GM19351 (cell line): ENCODE data around the gene EPB41L2.
"Not testable (repeated sequence)": the region's sequence is repeated elsewhere in the genome, so short reads cannot be mapped to it uniquely, and the experiment has no call there.

ENCODE experiments used
- ATAC-seq: cut with Tn5 transposase; IDR thresholded peaks from one replicate; pipeline ENCODE4 v1.9.1; 2021; ENCODE audit warnings: mild to moderate bottlenecking, moderate library complexity; ENCODE audit not compliant: unreplicated experiment

The EPB41L2 gene

DNA sequence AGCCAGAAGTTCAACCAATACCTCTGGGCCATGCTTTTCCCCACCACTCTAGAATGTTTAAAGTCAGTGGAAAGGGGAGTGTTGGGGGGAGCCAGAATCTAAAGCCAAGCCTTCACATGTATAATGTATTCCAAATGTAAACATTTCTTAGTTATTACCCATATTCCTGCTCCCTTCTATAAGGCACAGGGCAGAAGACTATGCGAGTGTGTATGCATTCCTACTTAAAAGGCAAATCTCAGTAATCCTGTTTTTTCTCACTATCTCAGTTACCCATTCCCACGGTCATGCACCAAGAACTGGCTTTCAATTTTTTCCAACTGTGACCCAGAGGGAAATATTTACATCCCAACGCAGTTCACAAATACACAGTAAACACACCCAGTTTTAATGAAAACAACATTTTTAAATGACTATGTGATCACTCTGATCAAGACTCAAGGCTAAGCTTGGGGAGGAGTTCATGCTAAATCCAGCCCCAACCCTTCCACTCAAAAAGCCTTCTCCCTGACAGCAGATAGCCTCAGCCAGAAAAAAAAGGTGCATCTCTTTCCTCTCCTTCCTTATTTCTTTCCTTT is 57.5 kb downstream of the EPB41L2 start:
- no peak for ATAC-seq

GRCh38 chr6:131004936-131005335 is 58.1 kb downstream of the EPB41L2 start:
- ATAC-seq, result no peak

- no peak for ATAC-seq
Measured at GRCh38 chr6:131004387-131004755, 58.7 kb downstream of the EPB41L2 start.

- ATAC-seq, result no peak
Measured at GRCh38 chr6:131003488-131004386, 59.3 kb downstream of the EPB41L2 start.

GRCh38 chr6:131002661-131002980 is 60.4 kb downstream of the EPB41L2 start:
- no peak for ATAC-seq

DNA sequence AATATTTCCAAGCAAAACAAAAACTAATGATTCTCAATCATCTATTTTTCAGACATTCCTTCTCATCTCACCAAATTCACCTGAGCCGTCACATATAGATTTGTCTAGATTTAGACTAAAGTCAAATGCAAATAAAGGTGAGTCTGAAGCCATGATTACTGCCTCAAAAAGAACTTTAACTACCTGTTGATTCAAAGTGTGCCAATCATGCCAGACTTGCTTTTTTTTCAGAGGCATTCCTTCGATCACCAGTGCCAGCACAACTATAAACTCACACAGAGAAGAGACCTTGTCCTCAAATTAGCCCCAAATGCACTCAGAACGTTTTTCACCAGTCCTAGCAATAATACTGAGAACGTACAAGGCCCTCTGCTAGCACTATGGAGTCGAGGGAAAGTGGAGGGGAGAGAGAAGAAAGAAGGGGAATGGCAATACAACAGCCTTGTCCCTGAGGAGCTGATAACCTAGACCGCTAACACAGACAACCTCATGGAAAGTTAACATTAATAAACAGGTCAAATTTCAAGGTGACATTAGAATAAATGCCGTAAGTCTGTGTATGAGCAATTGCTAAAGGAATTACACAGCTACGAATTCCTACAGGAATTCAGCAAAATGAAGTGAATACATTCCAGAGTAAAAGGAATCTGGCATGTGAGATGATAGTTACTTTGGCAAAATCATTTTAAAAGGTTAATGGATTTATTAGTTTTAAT is 60.9 kb downstream of the EPB41L2 start:
- no peak for ATAC-seq

GRCh38 chr6:131001111-131001736 is 61.8 kb downstream of the EPB41L2 start:
- no peak for ATAC-seq

DNA sequence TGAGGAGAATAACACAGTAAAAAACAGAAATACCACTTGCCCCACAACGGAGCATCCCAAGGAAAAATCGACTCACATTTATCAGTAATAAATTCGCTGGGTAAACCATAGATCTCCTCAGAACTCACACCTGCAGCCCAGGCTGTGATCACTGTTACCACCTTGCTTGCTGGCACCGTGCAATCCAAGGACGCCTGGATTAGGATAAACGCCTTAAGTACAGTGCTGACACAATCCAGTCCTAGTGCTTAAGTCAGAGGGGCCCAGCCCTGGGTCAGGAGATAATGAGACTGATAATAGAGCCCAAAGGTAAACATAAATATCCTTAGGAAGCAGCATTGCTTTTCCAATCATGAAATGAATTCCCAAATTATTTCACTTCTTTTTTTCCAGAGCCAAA is 62.5 kb downstream of the EPB41L2 start:
- ATAC-seq, result no peak

- no peak for ATAC-seq
Measured at GRCh38 chr6:130997061-130997753, 65.8 kb downstream of the EPB41L2 start.

DNA sequence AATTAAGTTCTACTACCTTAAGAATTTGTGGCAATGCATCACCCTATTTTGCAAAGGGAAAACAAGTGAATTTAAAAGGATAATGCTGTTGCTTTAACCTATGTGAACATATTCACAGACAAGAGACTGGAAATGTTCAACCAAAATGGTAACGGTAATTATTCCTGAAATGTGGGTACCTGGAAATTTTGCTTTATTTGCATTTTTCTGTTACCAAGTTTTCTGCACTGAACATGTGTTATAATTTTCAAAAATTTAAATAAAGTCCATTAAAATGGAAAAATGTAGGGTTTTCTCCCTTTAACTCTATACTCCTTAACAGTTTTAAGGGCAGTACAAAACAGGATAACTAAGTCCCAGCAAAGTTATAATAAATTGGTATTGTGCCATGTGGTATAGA is 66.4 kb downstream of the EPB41L2 start:
- no peak for ATAC-seq

GRCh38 chr6:130995783-130996447 is 67.1 kb downstream of the EPB41L2 start:
- no peak for ATAC-seq

GRCh38 chr6:130994319-130995097 is 68.5 kb downstream of the EPB41L2 start:
- ATAC-seq, result no peak

- no peak for ATAC-seq
Measured at GRCh38 chr6:130993292-130993765, 69.7 kb downstream of the EPB41L2 start.

GRCh38 chr6:130991422-130992137 is 71.5 kb downstream of the EPB41L2 start:
- ATAC-seq, result no peak

DNA sequence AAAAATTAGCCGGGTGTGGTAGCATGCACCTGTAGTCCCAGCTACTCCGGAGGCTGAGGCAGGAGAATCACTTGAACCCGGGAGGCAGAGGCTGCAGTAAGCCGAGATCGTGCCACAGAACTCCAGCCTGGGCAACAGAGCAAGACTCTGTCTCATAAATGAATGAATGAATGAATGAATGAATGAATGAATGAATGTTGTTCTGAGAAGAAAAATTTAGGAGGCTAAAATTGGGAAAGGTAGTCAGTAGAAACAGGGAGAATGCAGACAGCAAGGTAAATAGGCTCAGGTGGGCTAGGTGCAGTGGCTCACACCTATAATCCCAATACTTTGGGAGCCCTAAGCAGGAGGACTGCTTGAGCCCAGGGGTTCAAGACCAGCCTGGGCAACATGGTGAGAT is 75.5 kb downstream of the EPB41L2 start:
- ATAC-seq, result not testable (repeated sequence)

GRCh38 chr6:130985115-130985514 is 77.9 kb downstream of the EPB41L2 start:
- ATAC-seq, result no peak

DNA sequence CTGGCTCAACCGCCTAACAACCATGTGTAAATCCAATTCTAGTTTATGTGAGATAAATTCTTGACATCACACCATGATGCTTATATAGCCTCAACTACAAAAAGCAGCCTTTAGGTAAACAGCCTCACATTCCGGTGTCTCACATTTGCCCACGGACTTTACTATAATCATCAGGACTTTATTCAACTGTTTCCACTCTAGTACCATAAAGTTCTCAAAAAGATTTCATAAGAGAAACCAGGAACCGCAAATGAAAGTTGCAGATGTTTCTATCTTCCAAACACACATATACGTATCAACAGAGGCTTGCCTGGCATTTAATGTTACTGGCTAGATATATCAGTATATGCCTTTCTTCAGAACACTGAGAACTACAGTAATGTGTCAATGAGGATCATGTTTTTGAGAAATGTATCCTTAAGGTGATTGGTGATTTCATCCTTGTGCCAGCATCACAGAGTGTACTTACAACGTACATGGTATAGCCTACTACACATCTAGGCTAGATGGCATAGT is 80.0 kb downstream of the EPB41L2 start:
- ATAC-seq, result peak; percentile 65

GRCh38 chr6:130982135-130982534 is 80.9 kb downstream of the EPB41L2 start:
- ATAC-seq, result no peak

- ATAC-seq, result no peak
Measured at GRCh38 chr6:130981409-130981808, 81.6 kb downstream of the EPB41L2 start.
